ENCODE measurements around the gene TMCC3.
A peak's percentile ranks its signal among the peaks of the same experiment; 100 is the strongest.

Gene TMCC3

DNA sequence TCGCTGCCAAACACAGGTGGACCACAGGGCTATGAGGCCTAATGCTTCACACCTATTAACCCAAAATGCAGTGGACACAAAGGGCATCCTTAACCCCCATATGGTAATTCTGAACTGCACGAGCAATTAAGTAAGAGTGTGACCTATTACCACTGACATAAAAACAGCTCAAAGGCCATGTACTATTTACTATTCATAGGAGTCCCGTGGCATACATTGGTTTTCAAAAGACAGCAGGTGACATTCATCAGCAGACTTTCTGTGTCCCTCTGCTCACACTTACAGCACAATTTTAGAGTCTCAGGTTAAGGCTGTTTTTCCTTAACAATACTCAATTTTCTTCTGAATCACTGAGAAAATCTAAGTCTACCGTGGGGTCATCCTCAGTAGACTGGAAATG, 23.1 kb upstream of the TMCC3 start:
- no peak for DNase-seq (ENCODE audit: low spot score)

DNA sequence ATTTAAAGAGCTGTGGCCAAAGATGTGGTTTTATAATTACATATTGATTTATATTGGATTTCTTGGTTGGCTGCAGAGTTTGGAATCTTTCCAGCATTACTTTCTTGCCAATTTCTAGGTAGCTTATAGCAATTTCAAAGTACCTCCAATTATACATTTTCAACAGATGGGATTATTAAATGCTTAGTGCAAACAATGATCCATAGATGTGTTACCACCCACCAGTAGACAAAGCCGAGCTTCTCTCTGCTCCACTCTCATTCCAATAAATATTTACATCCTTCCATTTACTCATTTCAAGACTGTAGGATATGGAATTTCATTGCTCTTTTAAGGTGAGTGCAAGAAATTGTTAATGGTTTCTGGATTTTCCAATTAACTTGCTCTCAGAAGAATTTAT, 21.6 kb upstream of the TMCC3 start:
- DNase-seq (ENCODE audit: low spot score) = no peak

DNA sequence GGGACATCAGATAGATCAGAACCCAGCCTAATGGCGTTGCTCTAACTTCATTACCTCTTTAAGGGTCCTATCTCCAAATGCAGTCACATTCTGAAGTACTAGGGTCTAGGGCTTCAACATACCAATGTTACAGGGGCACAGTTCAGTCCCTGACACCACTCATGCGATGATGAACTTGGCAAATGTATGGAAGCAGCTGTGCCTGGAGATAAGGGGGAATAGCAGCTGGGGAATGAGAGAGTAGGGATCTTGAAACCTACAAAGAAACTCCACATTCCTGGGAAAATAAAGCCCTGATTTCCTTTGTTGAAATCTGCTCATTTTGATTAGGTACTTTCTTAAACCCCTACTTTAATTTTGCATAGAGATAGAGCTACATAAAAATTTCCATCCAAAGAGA, 20.5 kb upstream of the TMCC3 start:
- no peak for DNase-seq (ENCODE audit: low spot score)

DNA sequence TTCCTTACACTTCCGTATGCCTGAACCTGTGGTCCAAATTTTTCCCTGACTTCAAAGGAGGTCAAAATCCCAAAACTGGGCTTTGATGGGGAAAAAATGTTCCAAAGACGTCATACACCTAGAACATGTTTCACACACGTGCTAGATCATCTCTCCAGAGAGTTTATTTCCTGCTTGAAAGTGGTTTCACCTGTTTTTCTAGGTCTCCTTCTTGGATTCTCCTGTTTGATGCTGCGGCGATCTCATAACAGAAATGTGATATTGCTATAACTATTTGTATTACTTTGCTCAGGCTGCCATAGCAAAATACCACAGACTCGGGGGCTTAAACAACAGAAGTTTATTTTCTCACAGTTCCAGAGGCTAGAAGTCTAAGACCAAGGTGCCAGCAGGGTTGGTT, 19.7 kb upstream of the TMCC3 start:
- no peak for DNase-seq (ENCODE audit: low spot score)

DNA sequence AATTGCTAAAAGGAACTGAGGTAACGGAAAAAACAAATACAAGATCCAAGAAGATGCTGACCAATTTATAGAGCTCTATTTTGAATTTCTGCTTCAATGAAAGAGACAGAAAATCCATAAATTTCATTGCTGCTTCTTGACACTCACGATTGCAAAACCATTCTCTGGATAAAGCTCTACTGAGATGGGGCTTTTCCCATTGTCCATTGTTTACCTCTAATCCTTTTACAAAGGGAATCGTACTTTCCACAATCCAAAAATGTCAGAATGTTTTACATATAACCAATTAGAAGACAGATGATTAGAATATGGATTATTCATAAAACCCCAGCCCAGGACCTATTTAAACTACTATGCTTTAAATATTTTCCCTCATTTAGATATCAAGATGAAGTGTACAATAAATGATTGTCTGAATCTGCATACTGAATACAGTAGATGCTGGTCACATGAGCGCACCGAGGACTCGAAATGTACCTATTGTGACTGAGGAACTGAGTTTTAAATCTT, 16.7 kb upstream of the TMCC3 start:
- no peak for DNase-seq (ENCODE audit: low spot score)

DNA sequence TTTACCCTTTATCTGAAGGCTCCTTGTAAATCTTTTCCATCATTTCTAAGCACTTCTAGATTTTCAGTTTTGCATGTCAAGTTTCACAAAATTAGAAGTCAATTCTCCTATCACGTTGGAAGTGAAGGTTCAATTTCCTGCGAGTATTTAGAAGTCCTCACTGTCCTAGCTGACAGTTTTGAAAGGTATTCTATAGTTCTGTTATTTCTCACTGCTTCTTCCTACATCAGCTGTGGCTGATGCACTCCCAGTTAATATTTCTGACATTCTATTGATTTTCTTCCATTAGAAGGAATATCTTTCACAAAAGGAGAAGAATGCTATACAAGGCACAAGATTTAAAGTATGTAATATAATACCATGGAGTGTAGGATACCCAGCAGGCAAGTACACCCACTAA, 15.8 kb upstream of the TMCC3 start:
- DNase-seq (ENCODE audit: low spot score) = no peak

DNA sequence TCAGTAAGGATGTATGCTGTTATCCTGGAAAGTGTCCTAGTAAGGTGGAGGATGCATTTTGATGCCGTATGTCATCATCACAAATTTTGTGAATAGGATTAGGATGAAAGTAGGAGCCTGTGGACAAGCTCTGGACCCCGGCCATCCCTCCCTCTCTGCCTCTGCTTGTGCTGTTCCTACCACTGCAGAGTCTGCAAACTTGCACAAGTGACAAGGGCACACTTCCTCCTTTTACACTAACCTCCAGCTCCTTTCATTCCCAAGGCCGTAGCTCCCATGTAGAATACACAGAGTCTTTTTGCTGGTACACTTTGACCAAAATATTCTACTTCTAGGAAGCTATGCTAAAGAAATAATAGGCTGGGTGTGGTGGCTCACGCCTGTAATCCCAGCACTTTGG, 13.3 kb upstream of the TMCC3 start:
- DNase-seq (ENCODE audit: low spot score) = no peak

DNA sequence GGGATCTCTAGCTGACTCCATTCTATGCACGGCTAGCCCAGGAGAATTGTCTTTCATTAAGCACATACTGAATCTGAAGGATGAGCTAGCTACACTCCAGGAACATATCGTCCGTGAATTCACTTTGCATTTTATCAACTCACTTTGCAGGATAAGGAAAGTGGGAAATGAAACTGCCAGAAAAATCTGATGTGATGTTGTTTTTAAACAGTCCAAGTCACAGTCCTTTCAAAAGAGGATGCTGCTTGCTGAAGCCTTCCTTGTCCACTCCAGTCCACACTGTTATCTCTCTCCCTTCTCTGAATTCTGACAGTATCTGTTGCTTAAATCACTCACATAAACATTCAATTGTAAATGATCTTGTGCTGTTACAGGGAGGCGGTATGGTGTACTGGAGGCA, 12.7 kb upstream of the TMCC3 start:
- DNase-seq (ENCODE audit: low spot score) = no peak

DNA sequence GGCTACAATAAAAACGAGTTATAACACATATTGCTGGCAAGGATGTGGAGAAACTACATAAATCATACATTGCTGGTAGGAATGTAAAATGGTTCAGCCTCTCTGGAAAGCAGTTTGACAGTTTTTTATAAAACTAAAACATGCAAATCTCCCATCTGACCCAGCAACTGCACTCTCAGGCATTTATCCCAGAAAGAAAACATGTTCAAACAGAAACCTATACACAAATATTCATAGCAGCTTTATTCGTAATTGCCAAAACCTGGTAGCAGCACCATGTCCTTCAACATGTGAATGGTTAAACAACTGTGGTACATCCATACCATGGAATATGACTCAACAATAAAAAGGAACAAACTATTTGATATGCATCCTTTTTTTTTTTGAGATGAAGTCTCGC, 10.1 kb upstream of the TMCC3 start:
- DNase-seq (ENCODE audit: low spot score) = no peak

DNA sequence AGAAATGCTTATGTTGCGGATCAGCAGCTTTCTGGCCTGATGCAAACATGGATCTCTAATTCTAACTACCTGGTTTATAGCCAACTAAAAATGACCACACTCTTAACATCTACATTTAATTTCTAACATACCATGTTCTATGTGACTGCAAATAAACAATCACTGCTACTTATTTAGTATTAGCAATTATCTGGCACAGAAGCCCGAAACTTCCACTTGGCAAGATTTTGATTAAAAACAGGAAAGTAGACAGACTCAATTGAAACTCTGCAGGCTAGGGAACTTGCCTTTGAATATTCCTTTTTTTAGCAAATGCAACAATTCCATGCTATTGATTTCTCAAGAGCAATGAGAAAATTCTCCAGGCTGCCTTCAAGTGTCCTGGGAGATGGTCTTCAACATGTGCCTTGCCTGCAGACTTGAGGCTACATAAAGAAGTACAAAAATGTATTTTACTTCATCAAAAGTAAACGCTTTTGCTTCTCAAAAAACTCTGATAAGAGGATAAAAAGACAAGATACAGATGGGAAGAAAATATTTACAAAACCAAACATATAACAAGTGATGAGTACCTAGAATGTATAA, 9.1 kb upstream of the TMCC3 start:
- DNase-seq (ENCODE audit: low spot score) = no peak

DNA sequence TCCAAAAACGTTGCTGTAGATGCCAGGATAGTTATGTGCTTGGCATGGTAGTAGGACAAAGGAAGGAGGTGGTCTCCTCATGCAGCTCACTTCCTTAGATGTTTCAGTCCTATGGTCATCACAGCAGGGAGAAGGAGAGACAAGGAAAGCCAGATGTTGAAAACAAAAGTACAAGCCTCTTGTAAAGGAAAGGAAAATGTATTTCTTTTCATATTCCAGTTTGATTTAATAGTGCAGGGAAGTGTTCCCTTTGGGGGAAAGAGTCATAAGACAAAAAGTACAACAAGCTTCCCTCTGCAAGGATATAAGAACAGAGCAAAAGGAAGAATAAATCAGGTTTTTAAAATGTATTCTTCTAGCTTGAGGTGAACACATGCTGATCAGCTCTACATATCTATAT, 8.6 kb upstream of the TMCC3 start:
- DNase-seq (ENCODE audit: low spot score) = no peak

DNA sequence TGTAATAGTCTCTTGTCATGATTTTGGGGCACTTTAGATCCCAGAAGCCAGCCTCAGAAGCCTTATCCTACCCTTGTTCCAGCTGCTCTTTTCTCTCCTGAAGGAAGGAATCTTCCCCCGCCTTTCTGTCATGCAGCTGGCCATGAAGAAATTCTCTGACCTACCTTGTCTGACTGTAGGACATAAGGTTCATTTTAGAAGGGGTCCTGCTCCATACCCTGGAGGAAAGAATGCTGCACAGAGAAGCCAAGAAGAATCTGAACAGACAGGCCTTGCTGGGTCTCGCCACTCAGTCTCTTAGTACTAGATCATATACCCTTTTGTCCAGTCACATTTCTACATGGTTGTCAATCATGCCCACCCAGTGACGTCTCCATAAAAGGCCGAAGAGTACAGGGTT, 6.2 kb upstream of the TMCC3 start:
- no peak for DNase-seq (ENCODE audit: low spot score)

DNA sequence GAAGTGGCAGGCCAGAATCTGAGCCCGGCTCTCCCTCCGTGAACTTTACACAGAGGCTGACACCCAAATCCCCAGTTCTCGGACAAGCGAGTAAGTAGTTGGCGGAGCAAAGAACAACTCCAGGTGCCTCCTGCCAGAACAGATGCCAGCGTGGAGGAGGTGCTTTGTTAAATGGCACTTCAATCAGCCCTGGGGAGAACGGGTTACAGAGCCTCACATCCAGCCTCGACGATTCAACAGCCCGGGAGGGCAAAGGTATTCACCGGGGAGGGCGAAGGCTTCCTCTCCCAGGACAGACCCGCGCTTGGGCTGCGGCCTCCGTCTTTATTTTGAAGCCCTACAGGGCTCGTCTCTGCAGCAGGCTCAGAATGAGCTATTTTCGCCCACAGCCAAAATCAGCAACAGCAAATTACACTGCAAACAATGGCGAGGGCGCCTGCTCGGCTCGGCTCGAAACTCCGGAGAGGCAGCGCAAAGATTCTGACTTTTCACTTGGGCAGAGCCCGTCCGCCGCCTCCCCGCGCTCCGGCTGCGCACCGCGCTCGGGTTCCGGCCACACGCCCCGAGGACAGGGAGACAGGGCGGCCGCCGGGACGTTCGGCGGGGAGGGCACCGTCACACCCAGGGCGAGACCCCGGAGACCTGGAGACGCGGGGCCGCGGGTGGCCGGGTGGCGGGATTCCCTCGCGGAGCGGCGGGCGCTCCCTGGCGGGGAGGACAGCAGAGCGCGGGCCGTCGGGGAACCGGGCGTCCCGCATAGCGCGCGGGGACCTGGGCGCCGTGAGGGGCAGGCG, 811 bp downstream of the TMCC3 start:
- peak; percentile 69 for DNase-seq (ENCODE audit: low spot score)

DNA sequence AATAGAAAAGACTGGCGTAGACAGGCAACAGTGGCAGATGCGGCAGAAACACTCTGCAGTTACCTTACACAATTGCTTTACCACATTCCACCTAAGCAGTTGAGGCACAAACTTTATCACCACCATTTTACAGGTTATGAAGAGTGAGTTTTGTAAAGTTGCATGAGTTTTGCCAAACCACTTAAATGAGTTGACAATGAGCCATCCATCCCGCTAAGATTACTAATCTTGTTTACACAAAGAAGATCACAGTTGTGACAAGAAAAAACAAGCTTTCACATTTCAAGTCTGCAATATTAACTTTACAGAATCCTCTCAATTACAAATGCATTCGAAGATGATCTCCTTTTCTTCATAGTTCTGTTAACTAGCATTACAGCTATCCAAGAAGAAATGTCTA, 1.8 kb downstream of the TMCC3 start:
- peak; percentile 11 for DNase-seq (ENCODE audit: low spot score)

DNA sequence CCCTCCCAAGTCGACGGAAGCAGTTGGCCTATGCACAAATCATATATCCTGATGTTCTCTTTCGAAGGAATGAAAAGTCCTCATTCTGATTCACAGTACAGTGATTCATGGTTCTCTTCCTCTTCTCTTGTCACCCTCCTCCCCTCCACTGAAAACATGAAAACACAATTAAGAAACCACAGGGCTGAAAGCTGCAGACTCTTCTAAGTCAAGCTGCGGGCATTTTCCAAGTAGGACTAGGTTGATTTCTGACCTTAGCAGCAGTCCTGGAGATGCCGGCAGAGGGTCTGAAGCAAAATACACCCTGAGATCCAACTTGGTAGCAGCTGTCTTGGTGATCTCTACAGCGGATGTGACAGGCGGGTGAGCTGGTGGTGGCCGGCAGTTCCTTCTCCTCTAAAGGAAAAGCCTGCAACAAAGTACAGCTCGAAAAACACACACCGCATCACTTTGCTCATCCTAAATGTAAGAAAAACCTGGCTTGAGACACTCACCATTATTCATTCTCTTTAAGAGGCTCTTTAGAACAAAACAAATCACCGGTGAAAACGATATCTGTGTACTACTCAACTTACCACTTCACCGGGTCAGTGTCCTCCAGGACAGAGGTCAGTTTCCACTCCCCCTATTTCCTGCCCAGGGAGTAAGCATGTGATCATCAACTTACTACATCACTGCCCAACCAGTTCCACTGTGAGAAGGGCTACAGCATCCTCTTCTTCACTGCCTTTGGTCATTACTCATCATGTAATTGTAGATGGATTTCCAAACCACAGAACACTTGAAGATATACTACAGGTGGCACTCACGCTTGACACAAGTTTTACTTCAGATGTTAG, 6.0 kb downstream of the TMCC3 start:
- no peak for DNase-seq (ENCODE audit: low spot score)

DNA sequence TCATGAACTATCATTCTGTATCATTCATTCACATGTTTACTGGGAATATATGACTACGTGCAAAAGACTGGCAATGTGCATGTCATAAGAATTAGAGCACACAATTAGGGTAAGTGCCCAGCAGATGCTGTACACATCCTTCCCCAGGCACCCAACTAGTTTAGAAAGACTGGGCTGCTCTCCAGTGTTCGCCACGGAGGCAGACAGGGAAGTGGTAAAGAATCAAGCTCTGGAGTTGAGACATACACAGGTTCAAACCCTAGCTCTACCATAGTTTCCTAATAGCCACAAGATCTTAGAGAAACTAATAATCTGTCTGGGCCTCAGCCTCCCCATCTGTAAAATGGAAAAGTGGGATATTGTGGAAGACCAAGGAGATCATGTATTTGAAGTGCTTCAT, 6.8 kb downstream of the TMCC3 start:
- no peak for DNase-seq (ENCODE audit: low spot score)

DNA sequence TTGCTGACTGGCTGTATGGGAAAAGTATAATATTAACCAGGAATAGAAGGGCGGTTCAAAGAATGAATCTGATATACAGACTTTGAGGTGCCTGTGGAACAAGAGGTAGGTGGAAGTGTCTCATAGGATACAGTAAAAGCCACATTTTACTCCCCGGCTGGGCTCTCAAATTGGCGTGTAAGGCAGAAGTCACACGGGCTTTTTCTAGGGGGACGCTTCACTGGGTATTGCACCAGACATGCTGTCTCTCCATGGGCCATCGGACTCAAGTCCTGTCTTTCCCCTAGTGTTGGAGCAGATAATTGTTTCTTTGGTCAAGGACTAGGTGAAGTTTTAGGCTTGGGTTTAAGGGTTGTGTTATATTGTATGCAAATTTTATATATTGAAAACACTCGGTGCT, 9.1 kb downstream of the TMCC3 start:
- no peak for DNase-seq (ENCODE audit: low spot score)

DNA sequence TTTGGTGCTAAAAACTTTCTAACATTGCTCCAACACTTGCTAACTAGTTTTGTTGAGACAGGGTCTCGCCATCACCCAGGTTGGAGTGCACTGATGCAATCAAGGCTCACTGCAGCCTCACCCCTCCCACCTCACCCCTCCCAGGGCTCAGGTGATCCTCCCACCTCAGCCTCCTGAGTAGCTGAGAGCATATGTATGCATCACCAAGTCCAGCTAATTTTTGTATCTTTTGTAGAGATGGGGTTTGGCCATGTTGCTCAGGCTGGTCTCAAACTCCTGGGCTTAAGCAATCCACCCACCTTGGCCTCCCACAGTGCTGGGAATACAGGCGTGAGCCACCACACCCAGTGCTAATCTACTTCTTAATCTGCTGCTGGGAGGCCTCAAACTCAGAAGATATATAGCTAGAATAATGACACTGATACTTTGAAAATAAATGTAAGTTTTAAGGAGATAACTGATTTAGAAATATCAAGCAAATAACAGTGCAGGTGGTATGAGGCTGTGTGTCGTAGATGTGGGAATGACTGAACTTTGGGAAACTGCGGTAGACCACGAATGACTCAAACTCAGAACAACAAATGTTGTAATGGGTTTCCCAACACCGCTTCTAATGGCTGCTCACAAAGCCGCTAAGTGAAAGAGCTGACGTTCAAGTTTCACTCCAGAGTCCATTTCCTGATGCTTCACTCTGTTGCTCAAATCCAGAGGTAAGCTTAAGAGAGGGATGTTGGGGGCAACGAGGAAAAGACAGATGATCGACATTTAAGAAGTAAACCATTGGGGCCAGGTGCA, 10.0 kb downstream of the TMCC3 start:
- no peak for DNase-seq (ENCODE audit: low spot score)

DNA sequence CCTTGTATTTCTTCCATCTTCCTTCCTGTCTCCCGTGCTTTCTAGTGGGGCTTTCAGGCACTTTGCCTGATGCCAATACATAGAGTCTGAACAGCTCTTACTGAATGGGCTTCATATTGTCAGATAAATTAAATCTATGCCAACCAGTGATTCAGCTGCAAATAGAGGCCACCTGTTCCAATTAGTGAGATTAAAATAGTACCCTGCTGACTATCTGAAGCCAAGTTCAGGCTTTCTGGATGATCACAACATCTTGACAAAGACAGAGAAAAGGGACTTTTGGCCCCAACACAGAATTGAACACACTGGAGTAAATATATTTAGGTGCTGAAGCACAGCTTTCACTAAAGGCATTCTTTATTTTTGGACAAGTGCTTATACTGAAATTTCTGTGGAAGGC, 11.8 kb downstream of the TMCC3 start:
- no peak for DNase-seq (ENCODE audit: low spot score)

DNA sequence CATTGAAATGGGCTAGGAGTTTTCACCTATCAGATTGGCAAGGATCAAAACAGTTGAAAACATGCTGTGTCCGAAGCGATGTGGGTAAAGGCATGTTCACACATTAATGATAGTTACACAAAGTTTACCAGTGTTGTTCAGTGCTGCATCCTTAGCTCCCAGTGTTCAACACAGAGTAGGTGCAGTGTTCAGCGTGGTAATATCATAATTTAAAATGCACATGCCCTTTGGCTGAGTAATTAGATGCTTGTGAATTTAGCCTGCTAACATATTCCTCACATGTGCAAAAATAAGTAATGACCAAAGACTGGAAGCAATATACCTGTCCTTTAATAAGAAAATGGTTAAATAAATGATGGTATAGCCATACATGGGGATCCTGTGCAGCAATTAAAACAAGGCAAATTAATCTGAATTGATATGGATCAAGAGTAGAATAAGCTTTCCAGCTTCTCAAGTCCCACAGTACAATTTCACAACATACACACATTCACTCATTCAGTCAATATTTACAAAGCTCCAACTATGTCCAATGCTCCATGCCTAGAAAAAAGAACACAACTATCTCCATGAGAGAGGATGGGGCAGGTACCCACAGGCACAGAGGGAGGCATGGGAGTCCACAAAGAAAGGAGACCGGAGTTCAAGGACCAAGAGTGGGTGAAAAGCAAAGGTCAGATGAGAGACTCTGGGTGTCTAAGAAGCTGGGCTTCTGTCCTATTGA, 12.8 kb downstream of the TMCC3 start:
- no peak for DNase-seq (ENCODE audit: low spot score)

DNA sequence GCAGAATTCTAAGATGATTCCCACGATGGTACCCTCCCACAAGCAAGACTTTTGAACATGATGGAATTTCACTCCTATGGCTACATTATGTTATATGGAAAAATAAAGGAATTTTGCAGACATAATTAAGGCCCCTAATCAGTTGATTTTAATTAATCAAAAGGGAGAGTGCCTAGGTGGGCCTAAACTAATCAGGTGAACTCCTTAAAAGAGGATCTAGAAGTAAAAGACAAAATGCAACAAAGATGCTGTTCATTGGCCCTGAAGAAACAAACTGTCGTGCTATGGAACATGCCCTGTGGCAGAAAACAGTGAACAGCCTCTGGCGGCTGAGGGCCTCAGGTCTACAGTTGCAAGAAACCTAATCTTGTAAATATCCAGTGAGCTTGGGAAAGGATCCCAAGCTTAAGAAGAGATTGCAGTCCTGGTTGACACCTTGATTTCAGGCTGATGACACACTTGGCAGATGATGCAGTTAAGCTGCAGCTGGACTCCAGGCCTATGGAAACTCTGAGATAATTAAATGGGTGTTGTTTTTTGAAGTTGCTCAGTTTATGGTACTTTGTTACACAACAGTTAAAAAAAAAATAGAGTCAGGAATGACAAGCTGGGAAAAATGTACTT, 13.8 kb downstream of the TMCC3 start:
- peak; percentile 16 for DNase-seq (ENCODE audit: low spot score)
